Ascending aorta (tissue), 2 donors: ENCODE data around the gene NACA. TPM values are rescaled to one million over a fixed set of nuclear protein-coding genes. Genes with fewer than 3 reads are reported as not detected.
"Not testable (repeated sequence)": the region's sequence is repeated elsewhere in the genome, so short reads cannot be mapped to it uniquely, and the experiment has no call there.

Experiments
- DNase-seq, 2 donors: peaks; one replicate each; pipeline ENCODE4 v3.0.0-alpha.2; 2019; ENCODE audit warnings: low spot score in 2 of 2
- H3K27ac ChIP-seq, 2 donors: fragments of 200-600 bp; sonication (generic); one replicate each; pipeline ENCODE4 v1.5.1; 2016 to 2017; ENCODE audit warnings: mild to moderate bottlenecking in 1 of 2
- H3K27me3 ChIP-seq: fragments of 200-600 bp; sonication (generic); one replicate; pipeline ENCODE4 v1.5.1; 2017
- H3K36me3 ChIP-seq, 2 donors: fragments of 200-600 bp; sonication (generic); one replicate each; pipeline ENCODE4 v1.5.1; 2016
- H3K4me1 ChIP-seq, 2 donors: fragments of 200-600 bp; sonication (generic); one replicate each; pipeline ENCODE4 v1.5.1; 2016 to 2017; ENCODE audit warnings: mild to moderate bottlenecking in 1 of 2
- H3K4me3 ChIP-seq, 2 donors: fragments of 200-600 bp; sonication (generic); one replicate each; pipeline ENCODE4 v1.5.1; 2016 to 2017; ENCODE audit warnings: mild to moderate bottlenecking in 1 of 2
- H3K9me3 ChIP-seq, 2 donors: fragments of 200-600 bp; sonication (generic); one replicate each; pipeline ENCODE4 v1.5.1; 2016
- CTCF ChIP-seq, 3 experiments: fragments of 200-600 bp in 2 of 3; fragments of 450-650 bp in 1 of 3; sonication (generic) in 2 of 3; IDR thresholded peaks; one replicate each; pipeline ENCODE4 v1.5.1; 2016 to 2019; ENCODE audit warnings: antibody characterized with exemption in 3 of 3, mild to moderate bottlenecking in 1 of 3, moderate library complexity in 1 of 3
- intact Hi-C: fragments of 100-400 bp; cut with DNase I; formaldehyde crosslinking; loops from one replicate; pipeline ENCODE4 v1.15.1; 2023
- total RNA-seq: library from RNA; depleted of rRNA; stranded (reverse); fragments of >200 nt; gene quantifications from one replicate; pipeline ENCODE4 v1.1.0, GENCODE V29; 2016

Gene NACA
- total RNA-seq, 1 donor from 2014 or later = 490 TPM

GRCh38 chr12:56716458-56716857 lies 8.6 kb downstream of the NACA start:
- Histone ChIP-seq H3K4me1 (peaks cover 0 to 13% of the 10 kb centered on the region in 2 donors), H3K9me3 (no peaks in the 10 kb centered on the region), H3K36me3 (peaks cover 45 to 66% of the 10 kb centered on the region in 2 donors), H3K27me3 (no peaks in the 10 kb centered on the region), H3K4me3 (no peak overlapping the region), H3K27ac (no peak overlapping the region)
- no peak for TF ChIP-seq CTCF (IDR thresholded peaks at IDR 0.05)
- intact Hi-C loops = no loop called here
- peak in 1 of 2 donors; percentile 16 for DNase-seq

GRCh38 chr12:56715798-56716197 lies 9.3 kb downstream of the NACA start:
- Histone ChIP-seq H3K9me3 (no peaks in the 10 kb centered on the region), H3K36me3 (peaks cover 45 to 69% of the 10 kb centered on the region in 2 donors), H3K27ac (no peak overlapping the region), H3K4me3 (no peak overlapping the region), H3K27me3 (no peaks in the 10 kb centered on the region), H3K4me1 (peaks cover 0 to 7% of the 10 kb centered on the region in 2 donors)
- intact Hi-C loops = no loop called here
- TF ChIP-seq CTCF (IDR thresholded peaks at IDR 0.05) = no peak
- DNase-seq = peak in 1 of 2 donors; percentile 51

GRCh38 chr12:56714431-56714929 lies 10.6 kb downstream of the NACA start:
- no peaks in the 10 kb centered on the region for H3K27me3 ChIP-seq
- H3K27ac ChIP-seq = no peak overlapping the region
- H3K4me1 ChIP-seq = peaks cover 0 to 5% of the 10 kb centered on the region in 2 donors
- intact Hi-C loops = no loop called here
- peak in 1 of 2 donors; percentile 2 for DNase-seq
- H3K9me3 ChIP-seq = no peaks in the 10 kb centered on the region
- no peak for TF ChIP-seq CTCF (IDR thresholded peaks at IDR 0.05)
- peaks cover 39 to 63% of the 10 kb centered on the region in 2 donors for H3K36me3 ChIP-seq
- H3K4me3 ChIP-seq = no peak overlapping the region

- peaks cover 39 to 53% of the 10 kb centered on the region in 2 donors for H3K36me3 ChIP-seq
- no peaks in the 10 kb centered on the region for H3K27me3 ChIP-seq
- no peaks in the 10 kb centered on the region for H3K9me3 ChIP-seq
- intact Hi-C loops = no loop called here
- H3K4me1 ChIP-seq = no peaks in the 10 kb centered on the region
- H3K4me3 ChIP-seq = no peak overlapping the region
- no peak overlapping the region for H3K27ac ChIP-seq
- DNase-seq = no peak
- TF ChIP-seq CTCF (IDR thresholded peaks at IDR 0.05) = no peak
Measured at GRCh38 chr12:56713345-56713744, 11.8 kb downstream of the NACA start.

GRCh38 chr12:56709759-56710376 lies 15.2 kb downstream of the NACA start:
- peaks cover 33 to 37% of the 10 kb centered on the region in 2 donors for H3K36me3 ChIP-seq
- no peak overlapping the region for H3K27ac ChIP-seq
- H3K4me1 ChIP-seq = no peaks in the 10 kb centered on the region
- no peak for TF ChIP-seq CTCF (IDR thresholded peaks at IDR 0.05)
- H3K9me3 ChIP-seq = no peaks in the 10 kb centered on the region
- H3K27me3 ChIP-seq = no peaks in the 10 kb centered on the region
- no peak overlapping the region for H3K4me3 ChIP-seq
- DNase-seq = peak in 1 of 2 donors; percentile 16
- intact Hi-C loops = no loop called here

GRCh38 chr12:56704522-56704921 lies 20.6 kb downstream of the NACA start:
- DNase-seq, H3K36me3 ChIP-seq, intact Hi-C loops, H3K27ac ChIP-seq, H3K4me3 ChIP-seq, H3K4me1 ChIP-seq, H3K9me3 ChIP-seq, H3K27me3 ChIP-seq: not testable (repeated sequence)
